ENCODE data around the gene DLAT.
"Not testable (repeated sequence)": the region's sequence is repeated elsewhere in the genome, so short reads cannot be mapped to it uniquely, and the experiment has no call there.

Gene DLAT

DNA sequence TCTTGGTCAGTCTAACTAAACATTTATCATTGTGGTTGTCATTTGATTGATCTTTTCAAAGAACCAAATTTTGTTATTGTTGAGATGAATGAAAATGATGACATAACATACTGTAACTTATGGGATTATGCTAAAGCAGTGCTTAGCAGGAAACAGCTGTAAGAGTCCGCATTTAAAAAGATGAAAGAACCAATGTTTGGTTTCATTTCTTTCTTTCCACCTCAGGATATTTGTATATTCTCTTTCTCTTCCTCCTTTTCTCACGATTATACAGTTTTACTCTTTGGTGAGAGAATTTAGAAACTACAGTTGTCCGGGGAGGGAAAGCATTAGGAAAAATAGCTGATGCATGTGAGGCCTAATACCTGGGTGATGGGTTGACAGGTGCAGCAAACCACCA, 25.5 kb downstream of the DLAT start:
- DNase-seq (ENCODE audit: low read depth), result no peak

DNA sequence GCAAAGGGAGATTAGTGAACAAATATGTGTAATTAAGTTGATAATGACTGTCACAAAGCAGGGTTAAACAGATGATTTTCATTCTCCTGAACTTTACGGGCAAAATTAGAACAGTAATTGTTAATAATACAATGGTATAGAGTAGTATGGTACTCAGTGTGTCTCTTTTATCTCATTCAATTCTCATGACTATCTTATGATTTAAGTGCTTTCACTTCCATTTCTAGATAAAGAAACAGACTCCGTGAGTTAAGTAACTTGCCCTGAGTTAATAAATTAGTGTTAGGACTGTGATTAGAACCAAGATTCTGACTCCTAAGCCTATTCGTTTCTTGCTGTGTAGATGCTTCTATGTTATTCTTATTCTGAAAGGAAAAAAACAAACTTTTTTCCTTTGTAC, 26.6 kb downstream of the DLAT start:
- no peak for DNase-seq (ENCODE audit: low read depth)

- no peak for DNase-seq (ENCODE audit: low read depth)
Measured at GRCh38 chr11:112057170-112057569, 32.0 kb downstream of the DLAT start.

- no peak for DNase-seq (ENCODE audit: low read depth)
Measured at GRCh38 chr11:112058103-112058502, 32.9 kb downstream of the DLAT start.

- no peak for DNase-seq (ENCODE audit: low read depth)
Measured at GRCh38 chr11:112062923-112063322, 37.7 kb downstream of the DLAT start.

- DNase-seq (ENCODE audit: low read depth), result peak; percentile 53
Measured at GRCh38 chr11:112073941-112074811, 49.0 kb downstream of the DLAT start, which contains the start of the genes NKAPD1 and PIH1D2. TSS of gene NKAPD1 (plus strand) at chr11:112074299. CDS start at chr11:112075575, 1,276 bp downstream. TSS of gene PIH1D2 (minus strand) at chr11:112074017. CDS start at chr11:112073174, 843 bp downstream.

DNA sequence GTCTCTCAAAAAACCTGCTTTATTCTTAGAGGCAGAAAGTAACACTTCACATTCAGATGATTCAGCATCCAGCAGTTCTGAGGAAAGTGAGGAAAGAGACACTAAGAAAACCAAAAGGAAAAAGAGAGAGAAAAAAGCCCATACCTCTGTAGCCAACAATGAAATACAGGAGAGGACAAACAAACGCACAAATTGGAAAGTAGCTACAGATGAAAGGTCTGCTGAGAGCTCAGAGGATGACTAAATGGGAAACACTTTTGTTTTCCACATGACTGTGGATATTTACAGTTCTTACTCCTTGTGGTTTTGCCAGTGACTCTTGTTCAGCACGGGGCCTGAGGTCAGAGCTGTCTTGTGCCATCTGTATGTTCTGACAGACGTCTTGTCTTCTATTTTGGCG, 57.5 kb downstream of the DLAT start:
- DNase-seq (ENCODE audit: low read depth), result no peak

GRCh38 chr11:112085822-112086421, 60.7 kb downstream of the DLAT start:
- DNase-seq (ENCODE audit: low read depth), result peak; percentile 8

GRCh38 chr11:112086422-112087191, 61.4 kb downstream of the DLAT start, which contains the start of the genes SDHD and TIMM8B:
TSS of gene SDHD (plus strand) at chr11:112086873. CDS start at chr11:112086908, 35 bp downstream.
TSS of gene TIMM8B (minus strand) at chr11:112086756. CDS start at chr11:112086723, 33 bp downstream.
- peak; percentile 90 for DNase-seq (ENCODE audit: low read depth)

- DNase-seq (ENCODE audit: low read depth), result no peak
Measured at GRCh38 chr11:112087212-112087611, 62.0 kb downstream of the DLAT start.

DNA sequence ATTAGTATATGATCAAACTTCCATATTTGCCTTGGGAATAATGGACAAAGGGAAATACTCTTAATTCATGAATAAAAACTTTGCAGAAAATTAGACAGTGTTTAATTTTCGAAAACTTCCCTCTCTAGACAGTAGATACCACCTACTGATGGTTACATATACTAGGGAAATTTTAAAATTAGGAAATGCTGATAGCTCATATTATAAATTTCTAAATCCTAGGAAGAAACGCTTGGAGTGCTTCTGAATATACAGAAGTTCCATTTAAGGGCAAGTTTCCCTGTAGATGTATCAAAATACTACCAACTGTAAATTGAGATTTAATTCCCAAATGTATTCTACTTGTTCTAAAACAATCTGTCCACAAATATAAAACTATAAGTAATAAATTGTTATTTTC, 70.1 kb downstream of the DLAT start:
- DNase-seq (ENCODE audit: low read depth), result not testable (repeated sequence)

DNA sequence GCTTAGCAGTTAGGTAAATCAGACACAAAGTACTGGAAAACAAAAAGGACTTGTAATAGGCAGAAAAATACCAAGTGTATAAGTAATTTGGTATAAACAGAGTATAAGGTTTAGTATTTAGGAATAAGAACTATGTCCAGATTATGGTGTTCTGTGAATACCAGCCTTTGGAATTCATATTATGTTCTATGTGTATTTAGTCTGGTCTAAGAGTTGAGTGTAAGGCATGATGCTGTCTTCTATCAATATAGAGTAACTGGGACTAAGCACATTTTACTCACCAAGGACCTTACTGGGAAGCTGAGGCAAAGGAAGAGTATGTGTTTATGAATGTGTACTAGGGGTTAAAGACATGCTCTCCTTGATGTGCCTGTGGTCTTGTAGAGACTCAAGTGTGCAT, 71.0 kb downstream of the DLAT start:
- DNase-seq (ENCODE audit: low read depth), result no peak

DNA sequence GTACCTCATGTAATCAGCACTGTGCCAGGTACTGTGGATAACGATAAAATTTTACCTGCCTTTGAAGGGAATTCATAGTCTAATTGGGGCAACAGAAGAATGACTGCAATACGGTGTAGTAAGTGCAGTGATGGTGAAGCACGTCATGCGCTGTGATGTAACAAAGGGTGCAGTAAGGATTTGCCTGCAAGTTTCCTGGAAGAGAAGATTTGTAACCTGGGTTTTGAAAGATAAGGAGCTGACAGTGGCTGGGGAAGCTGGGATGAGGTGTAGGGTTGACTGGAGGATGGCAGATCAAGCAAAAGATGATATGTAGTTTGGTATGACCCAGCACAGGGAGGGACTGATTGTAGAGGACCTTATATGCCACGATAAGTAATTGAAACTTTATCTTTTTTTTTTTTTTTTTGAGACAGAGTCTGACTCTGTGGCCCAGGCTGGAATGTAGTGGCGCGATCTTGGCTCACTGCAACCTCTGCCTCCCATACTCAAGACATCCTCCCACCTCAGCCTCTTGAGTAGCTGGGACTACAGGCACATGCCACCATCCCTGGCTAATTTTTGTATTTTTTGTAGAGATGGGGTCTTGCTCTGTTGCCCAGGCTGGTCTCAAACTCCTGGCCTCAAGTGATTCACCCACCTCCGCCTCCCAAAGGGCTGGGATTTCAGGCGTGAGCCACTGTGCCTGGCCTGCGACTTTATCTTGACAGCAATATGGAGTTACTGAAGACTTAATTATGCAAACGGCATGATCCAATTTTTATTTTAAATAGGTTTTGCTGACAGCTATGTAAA, 72.7 kb downstream of the DLAT start:
- DNase-seq (ENCODE audit: low read depth), result no peak

DNA sequence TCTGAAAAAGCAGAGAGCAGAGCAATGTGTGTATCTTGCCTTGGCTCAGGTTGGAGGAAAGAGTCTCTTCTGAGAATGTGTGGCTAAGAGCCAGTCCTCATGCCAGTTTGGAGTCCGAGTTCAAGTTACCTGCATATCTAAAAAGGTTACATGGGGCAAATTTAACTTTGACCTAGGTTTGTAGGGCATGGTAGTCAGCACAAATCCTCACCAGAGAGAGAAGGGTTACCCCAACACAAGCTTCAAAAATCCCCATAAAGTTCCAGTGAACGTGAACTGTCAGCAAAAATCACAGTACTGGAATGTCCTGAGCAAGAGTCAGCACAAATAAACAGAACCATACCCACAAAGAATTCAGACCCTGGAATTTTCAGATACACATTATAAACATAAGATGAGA, 75.3 kb downstream of the DLAT start:
- no peak for DNase-seq (ENCODE audit: low read depth)

- no peak for DNase-seq (ENCODE audit: low read depth)
Measured at GRCh38 chr11:112103446-112103845, 78.2 kb downstream of the DLAT start.

DNA sequence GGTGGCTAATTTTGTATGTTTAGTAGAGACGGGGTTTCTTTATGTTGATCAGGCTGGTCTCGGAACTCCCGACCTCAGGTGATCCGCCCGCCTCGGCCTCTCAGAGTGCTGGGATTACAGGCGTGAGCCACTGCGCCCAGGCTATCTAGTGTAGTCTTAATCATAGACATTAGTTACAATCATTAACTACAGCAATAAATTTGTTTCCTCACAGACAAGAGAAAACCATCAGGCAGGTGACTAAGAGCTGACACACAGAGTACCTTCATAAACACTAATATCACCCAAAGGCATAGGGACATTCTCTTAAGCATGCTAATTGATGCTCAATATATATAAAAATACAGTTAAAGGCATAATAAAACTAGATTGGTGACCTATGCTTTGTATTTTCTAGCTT, 80.9 kb downstream of the DLAT start:
- DNase-seq (ENCODE audit: low read depth), result no peak
